GM19395 (cell line): ENCODE measurements around the gene ADCY5.

Source experiments
- ATAC-seq: cut with Tn5 transposase; IDR thresholded peaks from one replicate; pipeline ENCODE4 v1.9.1; 2021; ENCODE audit warnings: mild to moderate bottlenecking, moderate library complexity; ENCODE audit not compliant: unreplicated experiment

The ADCY5 gene

DNA sequence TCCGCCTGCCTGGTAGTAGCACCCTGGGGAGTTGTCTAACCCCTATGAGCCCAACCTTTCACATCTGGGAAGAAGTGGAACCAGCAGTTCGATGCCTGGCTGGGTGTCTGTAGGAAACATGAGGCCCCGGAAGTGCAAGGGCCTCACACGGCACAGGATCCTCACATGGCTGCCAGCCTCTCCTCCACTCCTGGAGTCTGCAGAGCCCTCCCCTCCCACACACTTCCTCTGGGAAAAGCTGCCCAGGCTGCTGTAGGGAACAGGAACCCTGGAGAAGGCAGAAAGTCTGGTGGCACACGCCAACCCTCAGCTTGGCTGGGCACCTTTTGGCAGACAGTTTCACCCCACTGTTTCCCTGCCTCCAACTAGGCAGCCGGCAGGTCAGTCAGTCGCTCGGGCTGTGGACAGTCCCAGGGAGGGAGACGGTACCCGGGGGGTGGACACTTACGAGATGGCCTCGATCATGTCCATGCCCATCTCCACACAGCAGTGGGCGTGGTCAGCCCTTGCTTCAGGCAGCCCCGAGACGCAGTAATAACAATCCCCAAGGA lies 118.4 kb downstream of the ADCY5 start:
- no peak for ATAC-seq

DNA sequence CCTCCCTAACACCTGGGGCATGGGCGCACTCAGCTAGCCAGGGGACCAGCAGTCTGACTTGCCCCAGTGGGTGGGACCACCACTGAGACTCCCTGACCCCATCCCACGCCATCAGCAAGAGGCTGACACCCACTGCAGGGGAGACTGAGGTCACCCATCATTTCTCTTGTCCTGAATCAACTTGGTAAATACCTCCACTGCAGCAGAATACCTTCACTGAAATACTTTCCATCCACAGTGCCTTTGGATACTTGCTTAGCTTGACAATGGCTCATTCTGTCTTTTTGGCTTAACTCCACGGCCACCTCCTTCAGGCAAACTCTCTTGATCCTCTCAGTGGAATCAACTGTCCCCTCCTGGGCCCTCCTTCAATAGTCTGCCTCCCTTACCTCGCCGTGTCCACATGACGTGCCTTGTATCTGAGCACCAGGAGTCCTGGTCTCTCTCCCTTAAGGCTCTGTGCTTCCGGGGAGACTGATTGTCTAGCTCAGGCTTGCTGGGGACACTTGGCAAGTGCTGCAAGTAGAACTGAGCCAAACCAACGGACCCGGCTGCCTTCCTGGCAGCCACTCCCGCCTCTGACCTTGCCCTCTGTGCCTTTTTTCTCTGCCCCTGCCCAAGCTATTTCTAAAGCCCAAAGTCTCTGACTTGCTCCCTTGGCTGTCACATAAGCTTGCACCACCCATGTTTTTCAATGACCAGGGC lies 119.1 kb downstream of the ADCY5 start:
- ATAC-seq = no peak

DNA sequence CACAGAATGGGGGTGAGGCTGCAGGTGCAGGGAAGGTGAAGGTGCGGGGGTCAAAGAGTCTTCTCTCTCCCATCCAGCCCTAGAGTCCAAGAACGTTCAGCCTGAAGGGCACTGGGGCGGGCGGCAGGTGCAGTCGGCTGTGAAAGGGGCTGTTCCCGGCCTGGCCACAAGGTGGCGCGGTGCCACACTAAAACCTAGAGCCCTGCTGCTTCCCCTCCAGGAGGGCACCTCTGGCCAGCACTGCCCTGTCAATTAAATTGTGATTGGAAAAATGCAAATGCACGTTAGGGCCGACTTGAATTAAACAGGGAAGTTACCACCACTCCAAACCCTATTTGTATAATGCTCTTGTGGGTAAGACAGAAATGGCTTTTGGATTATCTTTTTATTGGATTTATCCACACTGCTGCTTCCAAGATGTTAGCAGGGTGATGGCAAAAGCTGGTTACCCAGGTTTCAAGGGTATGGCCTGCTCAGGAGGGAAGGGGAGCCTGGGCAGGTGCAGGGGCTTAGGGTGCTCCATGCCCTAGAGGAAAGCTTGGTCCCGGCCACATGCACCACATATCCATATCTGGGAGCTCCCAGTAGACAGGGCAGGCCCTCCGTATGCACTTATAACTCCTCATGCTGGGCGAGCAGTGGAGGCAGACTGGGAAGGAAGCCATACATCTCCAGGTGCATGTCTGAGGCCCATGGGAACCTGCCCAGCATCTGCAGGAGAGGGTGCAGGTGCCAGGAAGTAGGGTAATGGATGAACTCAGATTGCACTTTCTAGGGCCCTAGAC lies 119.8 kb downstream of the ADCY5 start:
- ATAC-seq = no peak

DNA sequence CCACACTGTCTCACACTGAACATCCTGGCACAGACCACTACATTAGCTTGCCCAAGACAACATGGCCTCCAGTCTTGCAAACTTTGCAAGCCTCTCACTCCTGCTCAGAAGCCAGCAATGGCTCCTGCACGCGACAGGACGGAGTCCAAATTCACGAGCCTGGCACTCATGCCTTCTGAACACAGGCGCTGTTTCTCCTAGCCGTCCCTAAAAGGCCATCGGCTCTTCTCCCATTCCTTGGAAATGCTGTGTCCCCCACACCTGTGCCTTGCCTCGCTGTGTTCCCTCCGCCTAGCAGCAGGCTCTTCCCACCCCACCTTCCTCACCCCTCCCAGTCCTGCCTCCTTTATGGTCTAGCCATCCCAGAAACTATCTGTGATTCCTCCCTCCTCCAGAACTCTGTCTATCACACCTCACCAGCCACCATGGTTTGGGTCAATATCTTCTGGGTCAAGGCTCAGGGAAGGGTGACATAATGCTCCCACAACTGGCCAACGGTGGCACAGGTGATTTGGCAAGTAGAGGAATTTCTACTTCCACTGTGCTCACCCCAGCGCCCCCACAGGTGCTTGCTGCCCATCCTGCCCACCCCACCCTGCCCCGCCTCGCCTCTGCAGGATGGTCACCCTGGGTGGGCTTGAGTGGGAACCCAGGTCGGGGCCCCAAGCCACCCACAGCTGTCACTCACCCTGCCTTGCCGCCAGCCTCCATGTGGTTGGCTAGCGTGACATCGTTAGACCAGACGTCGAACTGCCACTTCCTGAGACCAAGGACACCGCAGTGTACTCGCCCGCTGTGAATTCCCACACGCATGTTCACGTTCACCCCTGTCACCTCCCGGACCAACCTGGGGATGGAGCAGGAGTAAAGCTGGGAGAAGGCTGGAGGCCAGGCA lies 120.7 kb downstream of the ADCY5 start:
- ATAC-seq = no peak

DNA sequence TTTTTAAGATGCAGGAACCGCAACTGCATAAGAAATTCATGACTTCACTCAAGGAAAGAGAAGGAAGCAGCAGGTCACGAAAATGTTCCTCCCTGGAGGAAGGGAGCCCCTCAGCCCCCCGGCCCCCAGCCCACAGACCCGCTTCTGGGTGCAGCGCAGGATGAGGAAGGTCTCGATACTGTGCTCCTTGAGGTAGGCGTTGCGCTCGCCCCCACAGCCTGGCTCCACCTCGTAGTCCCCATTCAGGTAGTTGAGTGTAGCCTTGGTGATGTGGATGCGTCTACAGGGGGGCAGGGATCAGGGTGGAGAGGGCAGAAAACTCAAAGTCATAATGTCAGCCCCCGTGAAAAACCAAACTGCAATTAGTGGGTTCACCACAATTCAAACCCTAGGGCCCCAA lies 121.4 kb downstream of the ADCY5 start:
- ATAC-seq = no peak

DNA sequence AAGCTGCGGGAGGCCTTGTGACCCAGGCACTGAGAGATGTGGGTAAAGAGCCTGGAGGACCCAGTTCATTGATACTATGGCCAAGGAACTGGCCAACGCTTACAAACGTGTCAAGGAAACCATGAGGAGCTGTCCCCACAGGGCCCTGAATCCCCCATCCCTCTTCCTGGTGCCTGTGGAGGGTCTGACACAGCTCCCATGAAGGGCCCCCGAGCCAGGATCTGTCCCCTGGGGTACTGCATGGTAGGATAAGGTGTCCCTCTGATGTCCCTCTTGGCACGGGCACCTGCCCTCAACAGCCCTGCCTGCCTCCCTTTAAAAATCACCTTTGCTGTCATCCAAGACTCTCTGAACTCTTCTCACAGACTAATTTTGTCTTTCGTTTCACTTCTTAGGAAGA lies 122.4 kb downstream of the ADCY5 start:
- ATAC-seq = no peak

DNA sequence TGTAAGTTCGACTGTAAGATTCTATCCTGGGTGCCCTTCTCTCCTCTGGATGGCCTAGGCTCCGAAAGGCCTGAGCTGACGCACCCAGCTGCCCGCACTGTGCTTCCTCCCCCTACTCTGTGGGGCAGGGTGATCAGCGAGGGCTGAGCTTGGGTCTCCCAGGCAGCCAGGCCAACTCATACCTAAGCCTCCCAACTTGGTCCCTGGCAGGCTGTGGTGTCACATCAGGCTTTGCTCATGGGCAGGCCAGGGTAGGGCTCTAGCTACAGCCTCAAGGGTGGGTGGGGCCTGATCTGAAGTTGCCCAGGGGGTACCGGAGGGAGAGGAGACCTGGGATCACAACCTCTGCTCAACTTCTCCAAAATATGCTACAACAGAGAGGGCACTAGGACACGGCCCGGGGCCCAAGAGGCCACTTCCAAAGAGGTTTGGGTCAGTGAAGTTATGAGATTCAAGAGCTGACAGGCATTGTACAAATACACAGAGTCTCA lies 123.1 kb downstream of the ADCY5 start:
- no peak for ATAC-seq

DNA sequence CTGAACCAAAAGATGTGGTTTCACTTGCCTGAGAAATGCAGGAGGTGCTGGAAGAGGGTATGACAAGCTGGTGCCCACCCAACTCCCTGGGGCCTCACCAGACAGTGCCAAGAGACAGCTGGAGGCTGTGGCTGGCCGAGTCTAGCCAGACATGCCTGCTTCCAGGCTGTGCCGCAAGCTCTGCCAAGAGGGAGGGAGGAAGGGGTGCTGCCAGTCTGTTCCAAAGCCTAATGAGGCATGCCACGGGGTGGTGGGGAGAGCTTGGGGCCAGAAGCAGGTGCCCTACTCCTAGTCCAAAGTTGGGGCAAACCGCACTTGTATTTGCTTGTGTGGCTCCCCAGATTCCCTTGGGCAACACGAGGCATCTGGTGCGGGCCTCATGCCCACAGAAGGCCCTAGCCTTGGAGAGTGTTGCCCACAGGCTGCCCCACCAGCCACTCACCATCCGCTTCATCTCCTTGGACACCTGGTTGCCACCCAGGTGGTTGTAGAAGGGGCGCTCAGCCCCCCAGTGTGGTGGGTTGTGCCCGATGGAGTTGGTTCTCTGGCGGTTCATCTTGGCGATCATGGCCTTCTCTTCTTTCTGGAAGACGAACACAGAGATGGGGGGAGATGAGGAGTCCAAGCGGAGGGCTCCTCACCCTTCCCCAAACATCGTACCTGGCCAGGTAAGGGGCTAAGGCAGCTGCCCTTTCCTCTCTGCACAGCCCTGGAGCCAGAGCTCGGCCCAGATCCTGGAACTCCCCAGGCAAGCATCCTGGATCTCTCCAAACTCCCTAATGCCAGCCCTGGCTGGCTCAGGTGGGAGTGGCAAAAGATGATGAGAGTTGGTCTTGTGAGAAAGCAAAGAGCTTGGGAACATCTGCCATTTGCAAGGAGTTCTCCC lies 123.8 kb downstream of the ADCY5 start:
- no peak for ATAC-seq

DNA sequence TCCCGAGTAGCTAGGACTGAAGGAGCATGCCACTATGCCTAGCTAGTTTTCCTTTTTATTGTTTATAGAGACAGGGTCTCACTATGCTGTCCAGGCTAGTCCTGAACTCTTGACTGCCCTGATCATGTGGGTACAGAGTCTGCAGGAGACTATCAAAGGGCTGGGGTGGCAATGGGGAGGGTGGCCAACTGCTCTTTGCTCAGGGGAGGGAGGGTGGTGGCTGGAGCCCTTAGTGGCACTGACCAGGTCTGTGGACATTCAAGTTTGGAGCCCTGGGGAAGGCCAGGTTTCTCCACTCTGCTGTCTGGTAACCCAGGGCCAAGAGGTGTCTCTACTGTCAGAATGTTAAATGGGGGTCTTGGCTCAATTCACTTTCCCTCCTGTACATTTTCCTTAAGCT lies 125.1 kb downstream of the ADCY5 start:
- ATAC-seq = no peak

DNA sequence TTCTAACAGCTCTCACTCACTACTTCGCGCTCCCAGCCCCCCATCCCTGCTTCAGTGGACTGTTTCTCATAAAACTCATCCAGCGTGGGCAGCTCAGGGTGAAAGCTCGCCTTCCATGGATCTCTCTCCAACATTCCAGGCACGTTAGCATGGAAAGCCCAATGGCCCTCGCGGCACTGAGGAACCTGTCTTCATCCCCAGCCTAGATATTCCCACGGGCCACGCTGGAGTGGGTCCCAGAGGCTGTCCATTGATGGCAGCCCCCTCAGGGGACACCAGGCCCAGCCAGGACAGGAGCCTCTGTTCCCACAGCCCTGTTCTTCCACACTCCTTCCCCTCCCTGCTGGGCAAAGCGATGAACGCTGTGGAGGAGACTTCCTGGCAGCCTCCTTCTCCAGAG lies 126.0 kb downstream of the ADCY5 start:
- ATAC-seq = no peak

DNA sequence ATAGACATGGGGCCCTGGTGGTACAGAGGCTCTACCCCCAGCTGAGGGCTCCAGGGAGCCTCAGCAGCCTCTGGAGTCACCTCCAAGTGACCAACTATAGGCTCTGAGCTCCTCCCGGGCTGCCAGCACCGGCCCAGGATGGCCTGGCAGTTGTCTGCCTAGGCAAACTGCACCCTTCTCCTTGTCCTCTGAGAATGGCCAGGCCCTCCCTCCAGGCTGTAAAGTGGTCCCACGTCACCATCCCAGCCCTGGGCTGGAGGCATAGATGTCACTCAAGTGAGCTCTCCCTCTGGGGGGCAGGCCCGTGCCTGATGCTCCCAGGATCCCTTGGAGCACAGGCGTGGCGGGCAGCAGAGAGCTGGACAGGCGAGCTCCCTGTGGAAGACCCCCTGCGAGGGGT lies 127.1 kb downstream of the ADCY5 start:
- no peak for ATAC-seq

DNA sequence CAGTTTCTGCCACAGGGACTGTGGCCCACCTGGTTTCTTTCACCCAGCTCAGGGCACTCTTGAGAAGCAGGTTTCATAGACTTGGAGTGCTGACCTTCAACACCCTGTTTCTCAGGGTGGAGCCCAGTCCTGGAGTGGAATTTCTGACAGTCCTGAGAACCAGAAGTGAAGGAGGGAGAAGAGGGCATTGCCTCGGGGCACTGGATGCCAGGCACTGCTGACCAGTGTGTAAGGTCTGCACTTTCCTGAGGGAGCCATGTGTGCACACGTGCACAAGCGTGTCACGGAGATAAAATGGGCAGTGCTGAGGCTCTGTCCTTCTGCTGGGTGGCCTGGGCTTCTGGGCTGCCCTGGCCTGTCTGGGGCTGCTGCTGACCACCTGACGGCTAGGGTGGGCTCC lies 128.7 kb downstream of the ADCY5 start:
- ATAC-seq = no peak

DNA sequence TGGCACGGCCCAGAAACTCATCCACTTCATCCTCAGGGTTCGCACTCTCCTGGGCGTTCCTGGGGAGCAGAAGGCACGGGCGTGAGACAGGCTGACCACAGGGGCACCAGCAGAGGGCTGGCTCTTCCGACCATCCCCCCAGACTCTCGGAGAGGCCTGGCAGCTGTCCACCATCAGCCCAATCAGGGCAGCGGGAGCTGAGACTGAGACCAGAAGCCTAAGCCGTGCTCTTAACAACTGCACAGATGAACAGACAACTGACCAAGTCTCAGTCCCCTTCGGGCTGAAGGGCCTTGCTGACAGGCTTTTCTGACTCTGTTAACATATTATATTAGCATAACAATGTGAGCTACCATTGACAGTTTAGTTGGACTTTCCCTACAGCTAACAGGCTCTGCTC lies 129.1 kb downstream of the ADCY5 start:
- ATAC-seq = no peak

DNA sequence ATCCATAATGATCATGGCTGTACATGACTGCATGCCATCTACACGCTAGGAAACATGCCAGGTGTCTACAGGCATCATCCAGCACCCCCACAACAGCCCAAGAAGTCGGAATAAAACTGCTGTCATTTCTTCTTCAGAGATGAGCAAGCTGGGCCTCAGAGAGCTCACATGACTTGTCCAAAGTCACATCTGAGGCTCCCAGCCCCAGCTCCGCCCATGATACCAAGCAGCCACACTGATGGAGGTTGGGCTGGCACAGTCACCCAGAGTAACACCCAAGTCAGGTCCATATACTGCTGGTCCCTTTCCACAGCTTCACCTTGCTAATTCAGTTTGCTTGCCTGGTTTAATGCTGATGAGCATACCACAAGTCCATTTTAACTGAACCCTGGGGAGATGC lies 130.5 kb downstream of the ADCY5 start:
- ATAC-seq = no peak

DNA sequence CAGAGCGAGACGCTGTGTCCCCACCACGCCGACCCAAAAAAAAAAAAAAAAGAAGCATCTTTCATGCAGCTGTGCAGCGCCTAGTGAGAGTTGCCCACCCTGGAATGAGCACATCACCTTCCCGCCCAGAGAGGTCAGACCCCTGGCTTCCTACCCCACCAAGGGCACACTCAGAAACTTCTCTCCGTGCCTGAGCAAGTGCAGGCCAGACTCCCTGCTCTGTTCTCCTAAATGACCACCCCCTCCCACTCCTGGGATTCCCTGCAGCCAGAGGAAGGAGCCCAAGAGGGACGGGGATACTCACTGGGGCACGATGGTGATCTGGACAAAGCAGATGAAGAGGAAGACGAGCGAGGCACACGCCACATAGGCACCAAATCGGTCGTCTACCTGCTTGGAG lies 131.2 kb downstream of the ADCY5 start:
- no peak for ATAC-seq

DNA sequence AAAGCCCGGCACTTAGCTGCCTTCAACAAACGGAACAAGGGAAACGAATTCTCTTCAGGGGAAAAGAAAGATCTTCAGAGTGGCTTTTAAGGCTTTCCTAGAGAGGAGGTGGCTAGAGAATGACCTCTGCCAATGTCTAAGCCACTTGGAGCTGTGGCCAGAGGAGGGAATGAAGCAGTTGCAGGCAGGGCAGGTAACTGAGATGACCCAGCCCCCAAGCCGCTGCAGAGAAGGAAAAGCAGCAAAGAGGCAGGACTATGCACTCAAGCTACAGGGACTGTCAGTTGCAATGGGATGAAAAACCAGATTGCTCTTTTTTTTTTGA lies 133.7 kb downstream of the ADCY5 start:
- no peak for ATAC-seq

DNA sequence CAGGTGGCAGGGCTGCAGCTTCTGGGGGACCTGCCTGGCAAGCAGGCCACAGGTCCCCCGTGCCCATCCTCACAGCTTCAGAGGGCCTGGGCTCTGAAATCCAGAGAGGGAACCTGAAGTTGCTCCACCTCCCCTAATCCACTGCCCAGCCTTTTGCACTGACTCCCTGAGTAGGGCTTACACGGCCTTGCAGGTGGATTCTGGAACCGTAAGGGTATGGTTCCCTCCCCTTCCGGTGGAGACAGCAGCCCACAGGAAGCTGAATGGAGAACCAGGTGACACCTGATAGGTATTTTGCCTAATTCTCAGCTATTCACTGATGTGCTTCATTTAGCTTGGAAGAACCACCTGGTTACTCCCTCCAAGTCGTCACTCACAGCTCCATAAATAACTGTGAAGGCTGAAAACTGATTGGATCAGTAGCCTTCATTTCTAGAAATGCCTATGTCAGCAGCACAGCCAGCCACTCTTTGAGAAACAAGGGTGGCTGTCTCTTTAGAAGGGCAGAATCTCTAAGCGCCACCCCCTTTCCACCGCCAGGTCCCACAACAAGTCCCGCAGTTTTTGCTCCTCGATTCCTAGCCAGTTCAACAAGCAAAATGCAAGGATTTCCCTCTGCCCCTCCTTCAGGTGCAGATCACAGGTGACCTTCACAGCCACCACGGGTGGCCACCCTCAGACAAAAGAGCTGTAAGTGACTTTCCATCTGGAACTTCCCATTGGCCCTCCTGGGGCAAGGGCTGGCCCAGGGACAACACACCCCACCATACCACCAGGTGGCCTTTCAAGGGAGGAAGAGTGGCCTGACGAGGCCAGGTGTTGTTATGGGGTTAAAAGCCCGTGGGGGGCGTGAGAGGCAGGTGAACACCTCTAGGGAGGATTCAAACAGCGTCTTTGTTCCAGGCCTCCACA lies 134.3 kb downstream of the ADCY5 start:
- ATAC-seq = no peak

DNA sequence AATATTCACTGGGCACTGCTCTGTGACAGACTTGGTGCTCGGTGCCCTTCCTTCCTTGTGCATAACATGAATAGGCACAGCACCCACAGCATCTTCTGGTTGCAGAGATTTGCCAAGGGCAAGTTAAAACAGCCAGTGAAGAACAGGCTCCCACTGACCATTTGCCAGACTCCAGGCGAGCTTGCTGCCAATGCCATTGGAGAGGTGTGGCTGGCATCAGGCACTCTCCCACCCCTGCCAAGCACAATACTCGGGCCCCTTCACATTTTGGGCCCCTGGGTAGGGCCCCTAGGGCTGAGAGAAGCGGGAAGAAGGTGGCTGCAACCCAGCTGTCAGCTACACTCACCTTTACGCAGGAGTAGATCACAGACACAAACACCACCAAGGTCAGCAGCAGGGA lies 135.0 kb downstream of the ADCY5 start:
- ATAC-seq = no peak
